PC-9 (cell line): ENCODE results near the gene TRIM5.

ENCODE experiments used
- CTCF ChIP-seq: fragments of 200-600 bp; sonication (generic); conservative IDR thresholded peaks from 2 replicates; pipeline ENCODE4 v1.6.1; 2017; ENCODE audit warnings: mixed run types, antibody characterized with exemption, mild to moderate bottlenecking, moderate library complexity
- EZH2 ChIP-seq: fragments of 200-600 bp; sonication (generic); IDR thresholded peaks from 2 replicates; pipeline ENCODE4 v1.8.0; 2017; ENCODE audit warnings: antibody characterized with exemption, low read depth

GRCh38 chr11:5696210-5696609 is 11.3 kb upstream of the TRIM5 start:
- TF ChIP-seq CTCF (no peak), EZH2 (no peak)
